ENCODE data around the gene HTATSF1. TPM values are rescaled to one million over a fixed set of nuclear protein-coding genes. Genes with fewer than 3 reads are reported as not detected.

The HTATSF1 gene
- polyA plus RNA-seq, 2 of the 4 experiments (the other 2 are of a cell fraction) = 5.0 to 82.3 TPM

- no peaks in the 10 kb centered on the region for H3K4me1 ChIP-seq
- CTCF ChIA-PET = no interaction called here
- no peak overlapping the region for H3K4me3 ChIP-seq
- POLR2A ChIA-PET = no interaction called here
- H3K9me3 ChIP-seq = no peaks in the 10 kb centered on the region
- FAIRE-seq = no peak
- ATAC-seq = no peak
- no peak overlapping the region for H3K4me2 ChIP-seq
- H3K27ac ChIP-seq = no peak overlapping the region
- TF ChIP-seq MYC (IDR thresholded peaks at IDR 0.05; ENCODE audit: borderline replicate concordance, low read length) = no peak
- TF ChIP-seq CBX2 (IDR thresholded peaks at IDR 0.05; ENCODE audit: borderline replicate concordance, low read depth) = no peak
- TF ChIP-seq NR3C1 (IDR thresholded peaks at IDR 0.05) = no peak
- no peak for TF ChIP-seq ZNF302 (CRISPR knock-in tag; IDR thresholded peaks at IDR 0.05)
- TF ChIP-seq POLR2A (IDR thresholded peaks at IDR 0.05; ENCODE audit: low read length) = no peak
- TF ChIP-seq CHD4 (IDR thresholded peaks at IDR 0.05; ENCODE audit: borderline replicate concordance) = no peak
- TF ChIP-seq HMGXB4 (CRISPR knock-in tag; IDR thresholded peaks at IDR 0.05; ENCODE audit: borderline replicate concordance) = no peak
- TF ChIP-seq SMC3 (IDR thresholded peaks at IDR 0.05) = no peak
- TF ChIP-seq KDM1A (IDR thresholded peaks at IDR 0.05; ENCODE audit: low read depth) = no peak
- TF ChIP-seq ZFP36 (IDR thresholded peaks at IDR 0.05; ENCODE audit: borderline replicate concordance, partially characterized antibody) = no peak
- no peak for TF ChIP-seq EP300 (IDR thresholded peaks at IDR 0.05)
- TF ChIP-seq JUN (IDR thresholded peaks at IDR 0.05) = no peak
- TF ChIP-seq RARB (CRISPR knock-in tag; IDR thresholded peaks at IDR 0.05) = no peak
- no peak for TF ChIP-seq JUNB (IDR thresholded peaks at IDR 0.05)
- no peak for TF ChIP-seq EHMT2 (IDR thresholded peaks at IDR 0.05; ENCODE audit: low read depth)
- TF ChIP-seq USF2 (IDR thresholded peaks at IDR 0.05) = no peak
- TF ChIP-seq NFE2L2 (conservative IDR thresholded peaks at IDR 0.05; ENCODE audit: low read length) = no peak
- no peak for TF ChIP-seq KDM5A (IDR thresholded peaks at IDR 0.05)
- TF ChIP-seq HES2 (IDR thresholded peaks at IDR 0.05) = no peak
- 0% methylated on average over 2 of the region's 3 CpGs for WGBS (ENCODE audit: missing lambda C conversion rate)
- no peak for DNase-seq (ENCODE audit: low read depth in 1 of 2, low spot score in 1 of 2)
Observed at GRCh38 chrX:136475236-136475635, 22.2 kb upstream of the HTATSF1 start.

GRCh38 chrX:136476501-136476900 lies 20.9 kb upstream of the HTATSF1 start:
- POLR2A ChIA-PET = interaction anchor here (1.2 kb wide), 1 partner anchor 21 kb away, joined by 3 read pairs; the partner anchor contains the start of gene HTATSF1
- H3K4me1 ChIP-seq = no peaks in the 10 kb centered on the region
- ATAC-seq = no peak
- no peak for TF ChIP-seq ZNF302 (CRISPR knock-in tag; IDR thresholded peaks at IDR 0.05)
- no peak for TF ChIP-seq TP53 (CRISPR knock-in tag; IDR thresholded peaks at IDR 0.05)
- TF ChIP-seq CEBPB (IDR thresholded peaks at IDR 0.05) = no peak
- no peak for TF ChIP-seq RNF2 (IDR thresholded peaks at IDR 0.05; ENCODE audit: borderline replicate concordance, low read depth)
- TF ChIP-seq POLR2AphosphoS2 (conservative IDR thresholded peaks at IDR 0.05; ENCODE audit: low read length) = no peak
- no peak for TF ChIP-seq RFX5 (IDR thresholded peaks at IDR 0.05)
- TF ChIP-seq ELK1 (IDR thresholded peaks at IDR 0.05; ENCODE audit: low read depth, low read length) = no peak
- TF ChIP-seq E2F6 (IDR thresholded peaks at IDR 0.05; ENCODE audit: borderline replicate concordance, low read depth) = no peak
- TF ChIP-seq POLR2A (IDR thresholded peaks at IDR 0.05; ENCODE audit: low read length) = no peak
- no peak for TF ChIP-seq RCOR1 (IDR thresholded peaks at IDR 0.05; ENCODE audit: low read depth, low read length)
- no peak for TF ChIP-seq HOXB5 (CRISPR knock-in tag; IDR thresholded peaks at IDR 0.05)
- TF ChIP-seq KDM5A (IDR thresholded peaks at IDR 0.05) = no peak
- TF ChIP-seq HEYL (CRISPR knock-in tag; IDR thresholded peaks at IDR 0.05) = no peak
- TF ChIP-seq MAX (IDR thresholded peaks at IDR 0.05) = no peak
- TF ChIP-seq HOXA7 (CRISPR knock-in tag; IDR thresholded peaks at IDR 0.05) = no peak
- no peak for TF ChIP-seq FOXS1 (CRISPR knock-in tag; IDR thresholded peaks at IDR 0.05)
- TF ChIP-seq PHF8 (IDR thresholded peaks at IDR 0.05; ENCODE audit: borderline replicate concordance, low read depth) = no peak
- TF ChIP-seq EHMT2 (IDR thresholded peaks at IDR 0.05; ENCODE audit: low read depth) = no peak
- TF ChIP-seq MAZ (IDR thresholded peaks at IDR 0.05; ENCODE audit: borderline replicate concordance, low read depth, low read length) = no peak
- FAIRE-seq = no peak
- WGBS (ENCODE audit: missing lambda C conversion rate) = 67% methylated on average over 2 of the region's 2 CpGs
- no peak overlapping the region for H3K27ac ChIP-seq
- CTCF ChIA-PET = no interaction called here
- no peak overlapping the region for H3K4me3 ChIP-seq
- no peak for DNase-seq (ENCODE audit: low read depth in 1 of 2, low spot score in 1 of 2)
- no peaks in the 10 kb centered on the region for H3K9me3 ChIP-seq
- H3K4me2 ChIP-seq = no peak overlapping the region
